Panc1 (cell line): Measurements from ENCODE around the gene CAPN9. TPM values are rescaled to one million over a fixed set of nuclear protein-coding genes. Genes with fewer than 3 reads are reported as not detected.

Source experiments
- ATAC-seq: fragments of 200-7000 bp; cut with Tn5 transposase; 2 replicates; pipeline ENCODE4 v1.9.1; 2020; ENCODE audit warnings: mild to moderate bottlenecking, moderate library complexity
- BruUV-seq: library from RNA; stranded (reverse); fragments of 400-500 nt; replicated peaks from 2 replicates; lab custom pipeline; 2021; lab: Mats Ljungman, UMichigan
- CTCF ChIA-PET: fragments of 300-600 bp; sonication (Branson Sonifier 250); formaldehyde crosslinking; loops from one replicate; lab custom pipeline; 2022; ENCODE audit warnings: antibody characterized with exemption; lab: Charles Lee
- POLR2A ChIA-PET: fragments of 300-600 bp; sonication (Branson Sonifier 250); formaldehyde crosslinking; loops from one replicate; lab custom pipeline; 2022; ENCODE audit warnings: antibody characterized with exemption; lab: Charles Lee
- DNase-seq: peaks from one replicate; pipeline ENCODE4 v3.0.0-alpha.2; 2010; ENCODE audit warnings: low read depth, low spot score
- H3K27ac ChIP-seq: 2 replicates; pipeline ENCODE4 v1.5.1; 2011; ENCODE audit warnings: mild to moderate bottlenecking, low read length, inconsistent platforms
- H3K27me3 ChIP-seq: fragments of 200-500 bp; sonication (Bioruptor generic); 2 replicates; pipeline ENCODE4 v1.6.0; 2014; ENCODE audit warnings: low read length, inconsistent platforms; ENCODE audit not compliant: control insufficient read depth, insufficient read depth
- H3K36me3 ChIP-seq: fragments of 200-500 bp; sonication (Bioruptor generic); 2 replicates; pipeline ENCODE4 v1.5.1; 2014; ENCODE audit warnings: inconsistent platforms, mild to moderate bottlenecking, low read length, moderate library complexity; ENCODE audit not compliant: control insufficient read depth, insufficient read depth
- H3K4me1 ChIP-seq: 2 replicates; pipeline ENCODE4 v1.5.1; 2011; ENCODE audit warnings: inconsistent platforms, mild to moderate bottlenecking, low read length, moderate library complexity; ENCODE audit not compliant: control insufficient read depth, insufficient read depth
- H3K4me3 ChIP-seq, 2 experiments: 2 replicates each; pipeline ENCODE4 v1.5.1; 2011 to 2012; ENCODE audit warnings: low read depth in 2 of 2, low read length in 2 of 2, mild to moderate bottlenecking in 2 of 2, inconsistent platforms in 1 of 2, moderate library complexity in 1 of 2
- H3K9me3 ChIP-seq: fragments of 200-500 bp; sonication (Bioruptor generic); 2 replicates; pipeline ENCODE4 v1.5.1; 2014; ENCODE audit warnings: low read depth, mild to moderate bottlenecking, inconsistent platforms, low read length, moderate library complexity; ENCODE audit not compliant: control insufficient read depth, insufficient read depth
- CTCF ChIP-seq: fragments of 450-650 bp; IDR thresholded peaks from 2 replicates; pipeline ENCODE4 v1.5.1; 2017; ENCODE audit warnings: mild to moderate bottlenecking
- POLR2AphosphoS5 ChIP-seq: IDR thresholded peaks from 2 replicates; pipeline ENCODE4 v1.6.1; 2012; ENCODE audit warnings: mild to moderate bottlenecking, low read depth, low read length, moderate library complexity
- REST ChIP-seq, 2 experiments: IDR thresholded peaks; 2 replicates each; pipeline ENCODE4 v1.6.1; 2011 to 2012; ENCODE audit warnings: low read depth in 2 of 2, control low read depth in 1 of 2, low read length in 1 of 2, mild to moderate bottlenecking in 1 of 2, moderate library complexity in 1 of 2; ENCODE audit not compliant: insufficient read depth in 1 of 2
- SIN3A ChIP-seq: IDR thresholded peaks from 2 replicates; pipeline ENCODE4 v1.6.1; 2012; ENCODE audit warnings: low read depth, mild to moderate bottlenecking, low read length, moderate library complexity, borderline replicate concordance; ENCODE audit not compliant: insufficient read depth
- TCF7L2 ChIP-seq: IDR thresholded peaks from 2 replicates; pipeline ENCODE4 v1.6.1; 2011; ENCODE audit warnings: mild to moderate bottlenecking, low read depth, low read length, inconsistent platforms
- in situ Hi-C: cut with HindIII; loops from 2 replicates; pipeline ENCODE4 v1.10.0; 2016; ENCODE audit warnings: low sequenced_read_pairs, low pct_unique_long_range_greater_than_20kb
- intact Hi-C: fragments of 100-400 bp; cut with micrococcal nuclease; formaldehyde crosslinking; loops from one replicate; pipeline ENCODE4 v1.10.0; 2022; ENCODE audit not compliant: unreplicated experiment
- total RNA-seq: library from RNA; stranded (reverse); gene quantifications from one replicate; pipeline ENCODE4 v1.2.1, GENCODE V29; 2021; ENCODE audit not compliant: unreplicated experiment

Gene CAPN9
- total RNA-seq, 1 experiment from 2014 or later = not detected

DNA sequence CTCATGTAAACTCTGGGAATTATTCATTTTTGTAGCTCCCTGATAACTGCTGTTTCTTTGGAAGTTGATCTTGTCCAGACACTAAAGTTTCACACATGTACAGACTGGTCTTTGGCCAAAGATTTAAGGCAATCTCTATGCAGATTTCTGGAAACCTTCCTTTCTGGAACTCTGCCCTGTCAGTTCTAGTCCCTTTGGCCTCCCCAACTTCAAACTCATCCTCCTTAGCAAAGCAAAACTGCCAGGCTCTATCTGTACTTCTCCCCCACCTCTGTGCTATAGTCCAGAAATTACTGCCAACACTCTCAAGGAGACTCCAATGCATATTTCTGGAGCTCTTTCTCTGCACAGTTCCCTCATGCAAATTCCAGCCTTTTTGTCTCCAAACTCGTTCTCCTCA, 84.6 kb downstream of the CAPN9 start:
- Histone ChIP-seq H3K9me3 (no peaks in the 10 kb centered on the region), H3K36me3 (no peaks in the 10 kb centered on the region), H3K4me3 (no peak overlapping the region), H3K27me3 (no peaks in the 10 kb centered on the region), H3K27ac (no peak overlapping the region), H3K4me1 (no peaks in the 10 kb centered on the region)
- no peak for ATAC-seq
- TF ChIP-seq SIN3A (no peak), POLR2AphosphoS5 (no peak), TCF7L2 (no peak), REST (IDR thresholded peaks at IDR 0.05; ENCODE audit: insufficient read depth in 1 of 2, low read depth in 2 of 2, low read length in 1 of 2) (no peak), CTCF (no peak)
- intact Hi-C loops (no loop called here), in situ Hi-C loops (no loop called here)
- no TSS peak for BruUV-seq
- DNase-seq = no peak
- ChIA-PET CTCF (no interaction called here), POLR2A (no interaction called here)

- ATAC-seq = no peak
- ChIA-PET CTCF (no interaction called here), POLR2A (no interaction called here)
- Histone ChIP-seq H3K4me1 (no peaks in the 10 kb centered on the region), H3K36me3 (no peaks in the 10 kb centered on the region), H3K27ac (no peak overlapping the region), H3K4me3 (no peak overlapping the region), H3K9me3 (no peaks in the 10 kb centered on the region), H3K27me3 (no peaks in the 10 kb centered on the region)
- TF ChIP-seq POLR2AphosphoS5 = no peak
- no peak for TF ChIP-seq CTCF
- no peak for TF ChIP-seq SIN3A
- no peak for TF ChIP-seq REST (IDR thresholded peaks at IDR 0.05; ENCODE audit: insufficient read depth in 1 of 2, low read depth in 2 of 2, low read length in 1 of 2)
- TF ChIP-seq TCF7L2 = no peak
- intact Hi-C loops = no loop called here
- DNase-seq = no peak
- in situ Hi-C loops = no loop called here
- BruUV-seq = no TSS peak
These were observed 85.3 kb downstream of the CAPN9 start for GRCh38 chr1:230832476-230832875.
